IMR-90 (cell line): ENCODE results near the gene SSNA1. TPM values are rescaled to one million over a fixed set of nuclear protein-coding genes. Genes with fewer than 3 reads are reported as not detected.

Source experiments
- ATAC-seq: fragments of 200-7000 bp; cut with Tn5 transposase; 2 replicates; pipeline ENCODE4 v1.9.1; 2020; ENCODE audit warnings: low read depth, mild to moderate bottlenecking, moderate library complexity
- BruUV-seq: library from RNA; stranded (reverse); fragments of 400-500 nt; replicated peaks from 2 replicates; lab custom pipeline; 2021; lab: Mats Ljungman, UMichigan
- CTCF ChIA-PET: fragments of 300-600 bp; formaldehyde crosslinking; extraction: SDS; loops from one replicate; lab custom pipeline; 2021; ENCODE audit warnings: antibody characterized with exemption; lab: Yijun Ruan, JAX
- POLR2A ChIA-PET: fragments of 300-600 bp; sonication (Branson Sonifier 250); formaldehyde crosslinking; loops from one replicate; lab custom pipeline; 2022; ENCODE audit warnings: antibody characterized with exemption; ENCODE audit not compliant: unreplicated experiment; lab: Charles Lee
- DNase-seq: peaks from one replicate; pipeline ENCODE4 v3.0.0; 2013
- H2AFZ ChIP-seq: replicated peaks from 2 replicates; pipeline ENCODE3; 2013; ENCODE audit warnings: low read length, mild to moderate bottlenecking; ENCODE audit not compliant: poor library complexity
- H2AK5ac ChIP-seq: 2 replicates; pipeline ENCODE4 v1.6.1; 2013; ENCODE audit warnings: low read depth, low read length, inconsistent platforms
- H2AK9ac ChIP-seq: replicated peaks from 2 replicates; pipeline ENCODE3; 2013; ENCODE audit warnings: mild to moderate bottlenecking, low read depth, low read length, moderate library complexity; ENCODE audit not compliant: poor library complexity
- H2BK120ac ChIP-seq: 2 replicates; pipeline ENCODE4 v1.6.1; 2013; ENCODE audit warnings: low read depth, low read length, inconsistent platforms
- H2BK15ac ChIP-seq: 3 replicates; pipeline ENCODE4 v1.6.1; 2013; ENCODE audit warnings: low read depth, low read length, inconsistent platforms
- H2BK20ac ChIP-seq: 2 replicates; pipeline ENCODE4 v1.6.1; 2013; ENCODE audit warnings: low read depth, mild to moderate bottlenecking, inconsistent platforms, low read length, moderate library complexity
- H2BK5ac ChIP-seq: 2 replicates; pipeline ENCODE4 v1.6.1; 2013; ENCODE audit warnings: mild to moderate bottlenecking, low read depth, low read length, inconsistent platforms; ENCODE audit not compliant: poor library complexity, severe bottlenecking
- H3K14ac ChIP-seq: replicated peaks from 2 replicates; pipeline ENCODE4 v1.6.1; 2013; ENCODE audit warnings: low read depth, low read length, inconsistent platforms
- H3K18ac ChIP-seq: 2 replicates; pipeline ENCODE4 v1.6.1; 2013; ENCODE audit warnings: low read depth, low read length, control low read depth
- H3K23ac ChIP-seq: 2 replicates; pipeline ENCODE4 v1.6.1; 2013; ENCODE audit warnings: low read depth, low read length, inconsistent platforms
- H3K27ac ChIP-seq: 2 replicates; pipeline ENCODE4 v1.5.1; 2013; ENCODE audit warnings: mild to moderate bottlenecking, control low read depth, low read length; ENCODE audit not compliant: insufficient read depth
- H3K27me3 ChIP-seq: 2 replicates; pipeline ENCODE4 v1.6.1; 2013; ENCODE audit warnings: low read length; ENCODE audit not compliant: control insufficient read depth, insufficient read depth
- H3K36me3 ChIP-seq: 2 replicates; pipeline ENCODE4 v1.6.1; 2013; ENCODE audit warnings: low read length, mixed read lengths; ENCODE audit not compliant: control insufficient read depth, insufficient read depth
- H3K4ac ChIP-seq: 2 replicates; pipeline ENCODE4 v1.6.1; 2013; ENCODE audit warnings: low read depth, low read length, inconsistent platforms
- H3K4me1 ChIP-seq: 2 replicates; pipeline ENCODE4 v1.6.1; 2013; ENCODE audit warnings: low read length, mixed read lengths; ENCODE audit not compliant: control insufficient read depth, insufficient read depth
- H3K4me2 ChIP-seq: 2 replicates; pipeline ENCODE4 v1.6.1; 2013; ENCODE audit warnings: low read depth, mild to moderate bottlenecking, control low read depth, low read length, moderate library complexity
- H3K4me3 ChIP-seq: 2 replicates; pipeline ENCODE4 v1.5.1; 2013; ENCODE audit warnings: low read depth, mild to moderate bottlenecking, control low read depth, low read length, moderate library complexity; ENCODE audit not compliant: insufficient read depth
- H3K56ac ChIP-seq: 2 replicates; pipeline ENCODE4 v1.6.1; 2013; ENCODE audit warnings: low read length, inconsistent platforms; ENCODE audit not compliant: insufficient read depth; ENCODE audit errors: extremely low read depth
- H3K79me1 ChIP-seq, 2 experiments: 2 replicates each; pipeline ENCODE4 v1.6.1; 2013; ENCODE audit warnings: low read length in 2 of 2, inconsistent platforms in 1 of 2, low read depth in 1 of 2
- H3K9ac ChIP-seq: 2 replicates; pipeline ENCODE4 v1.6.1; 2013; ENCODE audit warnings: low read depth, low read length, control low read depth
- H3K9me1 ChIP-seq: 2 replicates; pipeline ENCODE4 v1.6.1; 2013; ENCODE audit warnings: low read length, inconsistent platforms; ENCODE audit not compliant: insufficient read depth
- H3K9me3 ChIP-seq: 2 replicates; pipeline ENCODE4 v1.6.1; 2013; ENCODE audit warnings: low read length; ENCODE audit not compliant: control insufficient read depth, insufficient read depth
- H4K20me1 ChIP-seq: 2 replicates; pipeline ENCODE4 v1.6.1; 2013; ENCODE audit warnings: low read length, inconsistent platforms; ENCODE audit not compliant: insufficient read depth
- H4K5ac ChIP-seq: 2 replicates; pipeline ENCODE4 v1.6.1; 2013; ENCODE audit warnings: mild to moderate bottlenecking, low read depth, low read length, control low read depth
- H4K8ac ChIP-seq, 2 experiments: 2 replicates each; pipeline ENCODE4 v1.6.1; 2013; ENCODE audit warnings: low read depth in 2 of 2, low read length in 2 of 2, control low read depth in 1 of 2, inconsistent platforms in 1 of 2
- H4K91ac ChIP-seq: 2 replicates; pipeline ENCODE4 v1.6.1; 2013; ENCODE audit warnings: low read depth, low read length, inconsistent platforms; ENCODE audit not compliant: insufficient read depth
- BHLHE40 ChIP-seq: fragments of 150-350 bp; IDR thresholded peaks from 2 replicates; pipeline ENCODE4 v1.6.1; 2016; ENCODE audit warnings: mild to moderate bottlenecking, low read depth, low read length
- CEBPB ChIP-seq: IDR thresholded peaks from 2 replicates; pipeline ENCODE4 v1.6.1; 2012; ENCODE audit warnings: low read depth, low read length, improper control_type of control experiment
- CHD1 ChIP-seq: IDR thresholded peaks from 2 replicates; pipeline ENCODE4 v1.6.1; 2012; ENCODE audit warnings: low read depth, low read length, improper control_type of control experiment
- CTCF ChIP-seq: conservative IDR thresholded peaks from 2 replicates; pipeline ENCODE4 v1.5.1; 2012; ENCODE audit warnings: mild to moderate bottlenecking, low read depth, low read length, improper control_type of control experiment
- ELK1 ChIP-seq: fragments of 150-350 bp; IDR thresholded peaks from 2 replicates; pipeline ENCODE4 v1.6.1; 2016; ENCODE audit warnings: low read depth, mild to moderate bottlenecking, low read length, moderate library complexity, borderline replicate concordance
- FOS ChIP-seq: fragments of 150-350 bp; IDR thresholded peaks from 2 replicates; pipeline ENCODE4 v1.6.1; 2016; ENCODE audit warnings: low read depth, low read length
- MXI1 ChIP-seq: IDR thresholded peaks from 2 replicates; pipeline ENCODE4 v1.6.1; 2012; ENCODE audit warnings: low read depth, mild to moderate bottlenecking, low read length, moderate library complexity, borderline replicate concordance
- NFE2L2 ChIP-seq: fragments of 150-350 bp; IDR thresholded peaks from 2 replicates; pipeline ENCODE4 v1.6.1; 2016; ENCODE audit warnings: low read depth, mild to moderate bottlenecking, low read length
- POLR2A ChIP-seq: IDR thresholded peaks from 2 replicates; pipeline ENCODE4 v1.6.1; 2012; ENCODE audit warnings: mild to moderate bottlenecking, low read depth, low read length
- RCOR1 ChIP-seq: IDR thresholded peaks from 2 replicates; pipeline ENCODE4 v1.6.1; 2012; ENCODE audit warnings: mild to moderate bottlenecking, low read length, improper control_type of control experiment; ENCODE audit not compliant: insufficient replicate concordance
- SMC3 ChIP-seq: fragments of 150-350 bp; IDR thresholded peaks from 2 replicates; pipeline ENCODE4 v1.6.1; 2016; ENCODE audit warnings: low read depth, mild to moderate bottlenecking, antibody characterized with exemption, low read length, moderate library complexity
- WGBS, 2 experiments: methylation state at CpG; one replicate each; pipeline versions ENCODE4 v1.1.5 to v1.1.7; 2013; ENCODE audit warnings: missing lambda C conversion rate in 2 of 2; ENCODE audit not compliant: insufficient read length in 1 of 2; ENCODE audit errors: extremely low coverage in 2 of 2; 5-methylcytosine and 5-hydroxymethylcytosine counted together
- dilution Hi-C: fragments of 300-500 bp; cut with HindIII; formaldehyde crosslinking; loops from one replicate; pipeline ENCODE4 v1.14.3; 2018; ENCODE audit warnings: low sequenced_read_pairs; ENCODE audit not compliant: unreplicated experiment
- in situ Hi-C: fragments of 300-500 bp; cut with MboI; formaldehyde crosslinking; loops from 3 replicates; pipeline ENCODE4 v1.14.3; 2019; ENCODE audit warnings: low sequenced_read_pairs, inconsistent platforms, mixed read lengths
- intact Hi-C: fragments of 100-400 bp; cut with micrococcal nuclease; formaldehyde crosslinking; loops from 2 replicates; pipeline ENCODE4 v1.10.0; 2022
- polyA plus RNA-seq, 3 experiments: library from polyadenylated mRNA; depleted of rRNA; stranded (reverse); fragments of >200 nt; gene quantifications; 2 replicates each; pipeline ENCODE4 v1.2.3, GENCODE V29; 2012; ENCODE audit warnings: low replicate concordance in 1 of 3
- total RNA-seq: library from RNA; depleted of rRNA; stranded (reverse); fragments of >200 nt; gene quantifications from 2 replicates; pipeline ENCODE4 v1.2.3, GENCODE V29; 2012

The SSNA1 gene
- total and polyA plus RNA-seq, 2 of the 4 experiments (the other 2 are of a cell fraction) = 55.7 to 86.7 TPM

- Histone ChIP-seq H3K4me1 (peaks cover 15% of the 10 kb centered on the region), H2BK120ac (no peak overlapping the region), H2AK9ac (no peak overlapping the region), H4K91ac (no peak overlapping the region), H3K14ac (no peak overlapping the region), H3K9me3 (no peaks in the 10 kb centered on the region), H4K5ac (no peak overlapping the region), H2AK5ac (no peak overlapping the region), H3K36me3 (peaks cover 18% of the 10 kb centered on the region), H2BK20ac (no peak overlapping the region), H4K20me1 (peaks cover 39% of the 10 kb centered on the region), H3K4ac (no peak overlapping the region), H3K56ac (no peak overlapping the region), H4K8ac (no peak overlapping the region), H3K9ac (no peak overlapping the region), H3K4me2 (no peak overlapping the region), H2BK5ac (no peak overlapping the region), H3K27me3 (no peaks in the 10 kb centered on the region), H2BK15ac (no peak overlapping the region), H3K79me1 (peaks cover 7 to 70% of the 10 kb centered on the region in 2 experiments), H2AFZ (no peak overlapping the region), H3K9me1 (no peaks in the 10 kb centered on the region), H3K18ac (no peak overlapping the region), H3K4me3 (no peak overlapping the region), H3K27ac (no peak overlapping the region), H3K23ac (no peak overlapping the region)
- TF ChIP-seq SMC3 (no peak), ELK1 (no peak), CEBPB (no peak), NFE2L2 (no peak), FOS (no peak), MXI1 (no peak), RCOR1 (no peak), CTCF (no peak), BHLHE40 (no peak), CHD1 (no peak), POLR2A (no peak)
- in situ Hi-C loops (no loop called here), intact Hi-C loops (no loop called here), dilution Hi-C loops (no loop called here)
- CTCF ChIA-PET = interaction anchor here (1.0 kb wide), 1 partner anchor 31 kb away, joined by 3 read pairs; the partner anchor contains the start of gene RNF224
- POLR2A ChIA-PET = no interaction called here
- no TSS peak for BruUV-seq
- 87% methylated on average over 16 of the region's 21 CpGs; no CpG with 5 or more reads in 1 of the 2 experiments for WGBS, 2 experiments
- DNase-seq (no peak), ATAC-seq (no peak)
Measured at GRCh38 chr9:137195525-137196220, 7.2 kb downstream of the SSNA1 start.
